ENCODE measurements around the gene ANKRD20A1. TPM values are rescaled to one million over a fixed set of nuclear protein-coding genes. Genes with fewer than 3 reads are reported as not detected.
A peak's percentile ranks its signal among the peaks of the same experiment; 100 is the strongest.
"Not testable (repeated sequence)": the region's sequence is repeated elsewhere in the genome, so short reads cannot be mapped to it uniquely, and the experiment has no call there.

The ANKRD20A1 gene
- 1.5 TPM for polyA plus RNA-seq (2012; ENCODE audit: insufficient read depth, insufficient read length, low read depth)

DNA sequence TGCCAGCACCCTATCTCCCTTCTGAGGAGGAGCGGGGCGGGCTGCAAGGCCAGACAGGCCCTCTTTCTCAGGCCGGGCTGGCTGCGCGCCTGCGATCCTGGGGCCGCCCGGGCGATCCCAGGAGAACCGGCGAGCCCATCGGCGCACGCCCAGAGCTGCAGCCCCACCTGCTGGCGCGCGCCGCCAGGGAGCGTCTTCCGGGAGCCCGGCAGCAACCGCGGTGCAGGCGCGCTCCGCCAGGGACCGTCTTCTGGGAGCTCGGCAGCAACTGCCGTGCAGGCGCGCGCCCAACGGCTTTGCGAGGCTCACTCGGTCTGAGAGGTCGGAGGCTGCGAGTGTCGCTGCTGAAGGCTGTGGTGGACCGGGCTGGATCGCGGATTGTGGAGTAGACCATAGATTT, at the start of gene ANKRD20A1:
TSS of gene ANKRD20A1 (plus strand) at position 61 of the 400 bp plus-strand sequence. CDS start 496 bp downstream, outside the sequence.
- not testable (repeated sequence) for H3K4me3 ChIP-seq (ENCODE audit: low read depth, low read length); H3K9me3 ChIP-seq; H3K4me1 ChIP-seq; H3K36me3 ChIP-seq; H3K27me3 ChIP-seq
- DNase-seq: peak; percentile 61

DNA sequence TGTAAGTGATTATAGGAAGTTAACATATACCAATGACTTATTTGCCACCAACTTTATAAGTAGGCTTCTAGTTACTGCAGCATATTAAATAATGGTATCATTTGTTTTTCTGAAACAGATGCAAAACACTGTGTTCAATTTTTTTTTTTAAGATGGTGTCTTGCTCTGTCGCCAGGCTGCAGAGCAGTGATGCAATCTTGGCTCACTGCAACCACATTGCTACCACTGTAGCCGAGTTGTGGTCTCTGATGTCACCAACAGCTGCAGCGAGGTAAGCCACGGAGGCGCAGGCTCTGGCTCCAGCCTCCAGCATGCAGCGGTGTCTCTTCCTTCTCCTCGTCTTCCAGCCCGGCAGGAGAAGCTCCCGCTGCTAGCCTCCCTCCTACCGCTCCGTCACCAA, 26.6 kb upstream of the ANKRD20A1 start:
- DNase-seq; H3K9me3 ChIP-seq; H3K27me3 ChIP-seq; H3K36me3 ChIP-seq; H3K4me3 ChIP-seq (ENCODE audit: low read depth, low read length); H3K4me1 ChIP-seq: not testable (repeated sequence)

Data from BE2C (cell line).